ENCODE measurements around the gene FGGY.

DNA sequence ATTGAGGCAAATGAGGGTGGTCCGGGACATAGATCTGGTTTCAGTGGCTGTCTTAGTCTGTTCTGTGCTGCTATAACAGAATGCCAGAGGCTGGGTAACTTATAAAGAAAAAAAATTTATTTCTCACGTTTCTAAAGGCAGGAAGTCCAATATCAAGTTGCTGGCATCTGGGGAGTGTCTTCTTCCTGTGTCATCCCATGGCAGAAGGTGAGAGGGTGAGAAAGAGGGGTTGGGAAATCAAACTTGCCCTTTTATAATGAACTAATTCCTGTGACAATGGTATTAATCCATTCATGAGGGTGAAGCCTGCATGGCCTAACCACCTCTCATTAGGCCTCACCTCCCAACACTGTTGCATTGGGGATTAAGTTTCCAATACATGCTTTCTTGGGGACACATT, 3.7 kb upstream of the FGGY start:
- TF ChIP-seq, protein P1, sequence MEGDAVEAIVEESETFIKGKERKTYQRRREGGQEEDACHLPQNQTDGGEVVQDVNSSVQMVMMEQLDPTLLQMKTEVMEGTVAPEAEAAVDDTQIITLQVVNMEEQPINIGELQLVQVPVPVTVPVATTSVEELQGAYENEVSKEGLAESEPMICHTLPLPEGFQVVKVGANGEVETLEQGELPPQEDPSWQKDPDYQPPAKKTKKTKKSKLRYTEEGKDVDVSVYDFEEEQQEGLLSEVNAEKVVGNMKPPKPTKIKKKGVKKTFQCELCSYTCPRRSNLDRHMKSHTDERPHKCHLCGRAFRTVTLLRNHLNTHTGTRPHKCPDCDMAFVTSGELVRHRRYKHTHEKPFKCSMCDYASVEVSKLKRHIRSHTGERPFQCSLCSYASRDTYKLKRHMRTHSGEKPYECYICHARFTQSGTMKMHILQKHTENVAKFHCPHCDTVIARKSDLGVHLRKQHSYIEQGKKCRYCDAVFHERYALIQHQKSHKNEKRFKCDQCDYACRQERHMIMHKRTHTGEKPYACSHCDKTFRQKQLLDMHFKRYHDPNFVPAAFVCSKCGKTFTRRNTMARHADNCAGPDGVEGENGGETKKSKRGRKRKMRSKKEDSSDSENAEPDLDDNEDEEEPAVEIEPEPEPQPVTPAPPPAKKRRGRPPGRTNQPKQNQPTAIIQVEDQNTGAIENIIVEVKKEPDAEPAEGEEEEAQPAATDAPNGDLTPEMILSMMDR (IDR thresholded peaks at IDR 0.05; ENCODE audit: extremely low read depth in 1 of 2, insufficient read depth in 1 of 2, low read depth in 1 of 2, low read length in 2 of 2) = no peak
- TF ChIP-seq POLR2A (IDR thresholded peaks at IDR 0.05; ENCODE audit: low read depth, low read length) (no peak), FOS (IDR thresholded peaks at IDR 0.05; ENCODE audit: borderline replicate concordance, insufficient read depth, low read length) (no peak), MAX (IDR thresholded peaks at IDR 0.05; ENCODE audit: insufficient read depth, insufficient read length) (no peak)

Measured in endothelial cell of umbilical vein (primary cell).